Trophoblast cell (in vitro differentiated cells and primary cell): ENCODE results near the gene FHIT.

Source experiments
- DNase-seq, 2 donors: peaks; one replicate each; pipeline ENCODE4 v3.0.0-alpha.2; 2016
- H2AFZ ChIP-seq: 2 replicates; pipeline ENCODE4 v1.6.1; 2013; ENCODE audit warnings: low read length, moderate library complexity, mild to moderate bottlenecking; ENCODE audit not compliant: insufficient read depth, poor library complexity
- H2AK5ac ChIP-seq: 2 replicates; pipeline ENCODE4 v1.6.1; 2013; ENCODE audit warnings: mild to moderate bottlenecking, low read length
- H2BK120ac ChIP-seq: 2 replicates; pipeline ENCODE4 v1.6.1; 2013; ENCODE audit warnings: low read length, mild to moderate bottlenecking, moderate library complexity; ENCODE audit not compliant: insufficient read depth, poor library complexity
- H2BK12ac ChIP-seq: 2 replicates; pipeline ENCODE4 v1.6.1; 2013; ENCODE audit warnings: mild to moderate bottlenecking, low read length, moderate library complexity
- H2BK5ac ChIP-seq: 2 replicates; pipeline ENCODE4 v1.6.1; 2013; ENCODE audit warnings: low read length, low read depth, moderate library complexity, mild to moderate bottlenecking; ENCODE audit not compliant: poor library complexity
- H3K14ac ChIP-seq: 2 replicates; pipeline ENCODE4 v1.6.1; 2013; ENCODE audit warnings: mild to moderate bottlenecking, low read length
- H3K18ac ChIP-seq: 2 replicates; pipeline ENCODE4 v1.6.1; 2013; ENCODE audit warnings: mild to moderate bottlenecking, low read length
- H3K23ac ChIP-seq: 2 replicates; pipeline ENCODE4 v1.6.1; 2013; ENCODE audit warnings: low read length
- H3K27ac ChIP-seq: 2 replicates; pipeline ENCODE4 v1.5.1; 2013; ENCODE audit warnings: low read depth, mild to moderate bottlenecking, inconsistent platforms, low read length, moderate library complexity
- H3K27me3 ChIP-seq: 2 replicates; pipeline ENCODE4 v1.6.1; 2013; ENCODE audit warnings: inconsistent platforms, mild to moderate bottlenecking, low read length, moderate library complexity; ENCODE audit not compliant: insufficient read depth
- H3K36me3 ChIP-seq, 2 experiments: 1 replicate in 1 of 2; 2 replicates in 1 of 2; pipeline ENCODE4 v1.6.1; 2013; ENCODE audit warnings: low read length in 2 of 2, mild to moderate bottlenecking in 2 of 2, moderate library complexity in 1 of 2; ENCODE audit not compliant: insufficient read depth in 2 of 2, control insufficient read depth in 1 of 2
- H3K4ac ChIP-seq: 2 replicates; pipeline ENCODE4 v1.6.1; 2013; ENCODE audit warnings: low read depth, mild to moderate bottlenecking, low read length, moderate library complexity
- H3K4me1 ChIP-seq, 2 experiments: 1 replicate in 1 of 2; 2 replicates in 1 of 2; pipeline ENCODE4 v1.6.1; 2013; ENCODE audit warnings: low read length in 2 of 2, mild to moderate bottlenecking in 2 of 2, moderate library complexity in 1 of 2; ENCODE audit not compliant: insufficient read depth in 2 of 2, control insufficient read depth in 1 of 2
- H3K4me2 ChIP-seq: 2 replicates; pipeline ENCODE4 v1.6.1; 2013; ENCODE audit warnings: inconsistent platforms, mild to moderate bottlenecking, low read length, moderate library complexity
- H3K4me3 ChIP-seq: 2 replicates; pipeline ENCODE4 v1.5.1; 2013; ENCODE audit warnings: mild to moderate bottlenecking, low read depth, low read length, inconsistent platforms
- H3K79me1 ChIP-seq: one replicate; pipeline ENCODE4 v1.6.1; 2013; ENCODE audit warnings: low read length
- H3K79me2 ChIP-seq: 2 replicates; pipeline ENCODE4 v1.6.1; 2013; ENCODE audit warnings: low read length, mild to moderate bottlenecking; ENCODE audit not compliant: control insufficient read depth, insufficient read depth, poor library complexity
- H3K9ac ChIP-seq: 2 replicates; pipeline ENCODE4 v1.6.1; 2013; ENCODE audit warnings: mild to moderate bottlenecking, low read length
- H3K9me3 ChIP-seq: 2 replicates; pipeline ENCODE4 v1.6.1; 2013; ENCODE audit warnings: low read depth, mild to moderate bottlenecking, control low read depth, inconsistent platforms, low read length; ENCODE audit not compliant: insufficient read depth
- H4K12ac ChIP-seq: 2 replicates; pipeline ENCODE4 v1.6.1; 2013; ENCODE audit warnings: low read depth, mild to moderate bottlenecking, low read length, moderate library complexity
- H4K8ac ChIP-seq: 2 replicates; pipeline ENCODE4 v1.6.1; 2013; ENCODE audit warnings: low read depth, mild to moderate bottlenecking, low read length, moderate library complexity
- H4K91ac ChIP-seq: one replicate; pipeline ENCODE4 v1.6.1; 2013; ENCODE audit warnings: low read depth, mild to moderate bottlenecking, low read length, moderate library complexity
- WGBS: extraction: QIAGEN DNeasy Blood & Tissue Kit; methylation state at CpG from one replicate; pipeline ENCODE4 v1.1.7; 2013; ENCODE audit warnings: missing lambda C conversion rate; ENCODE audit not compliant: insufficient read length, insufficient coverage; ENCODE audit errors: extremely low coverage; 5-methylcytosine and 5-hydroxymethylcytosine counted together

Gene FHIT

DNA sequence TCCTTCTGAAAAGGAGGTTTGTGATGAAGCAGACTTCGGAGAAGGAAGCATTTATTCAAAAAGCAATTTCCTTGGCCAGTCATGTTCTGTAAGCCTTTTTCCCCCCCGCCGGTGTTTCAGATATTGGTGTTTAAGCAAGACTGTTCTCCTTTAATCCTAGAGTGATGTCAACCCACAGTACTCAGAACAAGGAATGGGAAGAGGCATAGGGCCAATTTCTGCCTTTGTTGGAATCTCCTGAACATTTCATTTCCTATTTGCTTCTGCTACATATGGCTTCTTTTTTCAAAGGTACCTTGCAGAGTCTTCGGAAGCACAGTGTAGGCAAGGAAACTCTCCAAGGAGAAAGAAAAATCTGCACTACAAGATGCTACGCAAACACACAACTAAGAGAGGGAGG, 1488.3 kb downstream of the FHIT start:
- H3K14ac ChIP-seq: no peak overlapping the region
- no peaks in the 10 kb centered on the region for H3K9me3 ChIP-seq
- H2BK120ac ChIP-seq: no peak overlapping the region
- H2AFZ ChIP-seq: no peak overlapping the region
- no peak overlapping the region for H3K4me2 ChIP-seq
- H2AK5ac ChIP-seq: no peak overlapping the region
- no peak overlapping the region for H2BK12ac ChIP-seq
- H4K8ac ChIP-seq: no peak overlapping the region
- H3K79me1 ChIP-seq: no peaks in the 10 kb centered on the region
- H3K4me1 ChIP-seq: no peaks in the 10 kb centered on the region
- H3K79me2 ChIP-seq: no peaks in the 10 kb centered on the region
- no peaks in the 10 kb centered on the region for H3K27me3 ChIP-seq
- no peak overlapping the region for H3K27ac ChIP-seq
- H3K9ac ChIP-seq: no peak overlapping the region
- no CpG with 5 or more reads among the region's 5 CpGs for WGBS
- no peak for DNase-seq
- H4K12ac ChIP-seq: no peak overlapping the region
- H3K18ac ChIP-seq: no peak overlapping the region
- no peak overlapping the region for H3K4me3 ChIP-seq
- no peak overlapping the region for H4K91ac ChIP-seq
- no peak overlapping the region for H3K4ac ChIP-seq
- no peak overlapping the region for H2BK5ac ChIP-seq
- no peaks in the 10 kb centered on the region for H3K36me3 ChIP-seq
- H3K23ac ChIP-seq: no peak overlapping the region

DNA sequence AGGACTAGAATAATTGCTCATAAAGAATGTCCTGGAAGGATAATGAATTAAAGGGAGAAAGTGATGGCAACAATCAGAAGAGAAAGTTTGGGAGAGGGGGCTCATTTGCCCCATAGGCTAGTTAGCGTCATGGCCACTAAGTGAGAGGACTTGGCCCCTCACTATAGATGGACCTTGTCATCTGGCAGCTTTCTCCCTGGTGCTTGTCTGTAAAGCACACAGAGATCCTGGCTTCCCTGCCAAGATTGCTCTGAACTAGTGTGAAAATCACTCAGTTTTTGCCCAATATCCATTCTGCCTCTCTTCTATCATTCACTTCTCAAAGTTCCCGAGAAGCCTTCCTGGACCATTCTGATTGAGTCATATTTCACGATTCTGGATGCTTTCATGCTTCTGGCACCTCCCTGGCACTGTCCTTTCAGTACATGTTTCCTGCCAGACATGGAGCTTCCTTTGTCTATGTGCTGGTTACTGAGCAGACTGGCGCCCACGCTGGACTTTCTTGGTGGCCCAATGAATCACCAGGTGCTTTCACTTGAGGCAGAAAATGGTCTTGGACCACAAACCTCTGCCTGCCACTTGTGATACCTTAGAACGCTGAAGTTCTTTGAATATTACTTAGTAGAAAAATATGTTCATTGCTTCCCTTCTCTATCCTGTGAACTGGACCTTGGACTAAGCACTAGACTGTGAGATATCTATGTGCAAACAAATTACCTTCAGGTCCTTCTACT, 1491.8 kb downstream of the FHIT start:
- H3K4ac ChIP-seq: no peak overlapping the region
- no peak overlapping the region for H3K27ac ChIP-seq
- no peak overlapping the region for H3K9ac ChIP-seq
- no peak overlapping the region for H3K18ac ChIP-seq
- WGBS: no CpG with 5 or more reads among the region's 6 CpGs
- no peak overlapping the region for H3K4me3 ChIP-seq
- no peak overlapping the region for H2BK12ac ChIP-seq
- no peak overlapping the region for H2BK120ac ChIP-seq
- H4K8ac ChIP-seq: no peak overlapping the region
- H2AK5ac ChIP-seq: no peak overlapping the region
- H2AFZ ChIP-seq: no peak overlapping the region
- no peaks in the 10 kb centered on the region for H3K4me1 ChIP-seq
- H3K23ac ChIP-seq: no peak overlapping the region
- H4K12ac ChIP-seq: no peak overlapping the region
- no peaks in the 10 kb centered on the region for H3K27me3 ChIP-seq
- no peaks in the 10 kb centered on the region for H3K36me3 ChIP-seq
- DNase-seq: no peak
- no peaks in the 10 kb centered on the region for H3K79me1 ChIP-seq
- H3K4me2 ChIP-seq: no peak overlapping the region
- H3K14ac ChIP-seq: no peak overlapping the region
- H2BK5ac ChIP-seq: no peak overlapping the region
- H3K9me3 ChIP-seq: no peaks in the 10 kb centered on the region
- no peak overlapping the region for H4K91ac ChIP-seq
- H3K79me2 ChIP-seq: no peaks in the 10 kb centered on the region

DNA sequence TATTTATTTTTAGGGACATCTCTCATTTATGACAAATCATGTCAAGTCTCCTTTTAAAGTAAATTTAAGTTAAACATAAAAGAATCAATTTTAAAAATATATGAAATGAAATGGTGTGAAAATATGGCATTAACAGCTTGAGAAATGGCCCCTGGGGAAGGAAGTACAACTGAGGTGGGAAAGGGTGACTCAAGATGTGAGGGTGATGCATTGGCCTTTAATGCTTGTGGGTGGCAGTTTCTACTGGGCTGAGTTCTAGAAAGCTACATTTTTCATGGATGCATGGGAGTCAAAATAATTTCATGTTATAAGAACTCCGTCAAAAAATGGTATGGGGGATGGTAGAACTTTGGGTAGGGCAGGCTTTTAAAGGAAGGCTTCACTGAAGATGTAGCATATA, 1492.6 kb downstream of the FHIT start:
- Histone ChIP-seq H2AK5ac (no peak overlapping the region), H3K79me2 (no peaks in the 10 kb centered on the region), H3K23ac (no peak overlapping the region), H3K18ac (no peak overlapping the region), H3K9me3 (no peaks in the 10 kb centered on the region), H4K12ac (no peak overlapping the region), H2BK12ac (no peak overlapping the region), H2AFZ (no peak overlapping the region), H3K27ac (no peak overlapping the region), H3K9ac (no peak overlapping the region), H3K79me1 (no peaks in the 10 kb centered on the region), H3K27me3 (no peaks in the 10 kb centered on the region), H4K91ac (no peak overlapping the region), H3K36me3 (no peaks in the 10 kb centered on the region), H4K8ac (no peak overlapping the region), H2BK5ac (no peak overlapping the region), H3K4me3 (no peak overlapping the region), H3K14ac (no peak overlapping the region), H3K4me2 (no peak overlapping the region), H2BK120ac (no peak overlapping the region), H3K4me1 (no peaks in the 10 kb centered on the region), H3K4ac (no peak overlapping the region)
- no CpG with 5 or more reads among the region's 1 CpG for WGBS
- DNase-seq: no peak

DNA sequence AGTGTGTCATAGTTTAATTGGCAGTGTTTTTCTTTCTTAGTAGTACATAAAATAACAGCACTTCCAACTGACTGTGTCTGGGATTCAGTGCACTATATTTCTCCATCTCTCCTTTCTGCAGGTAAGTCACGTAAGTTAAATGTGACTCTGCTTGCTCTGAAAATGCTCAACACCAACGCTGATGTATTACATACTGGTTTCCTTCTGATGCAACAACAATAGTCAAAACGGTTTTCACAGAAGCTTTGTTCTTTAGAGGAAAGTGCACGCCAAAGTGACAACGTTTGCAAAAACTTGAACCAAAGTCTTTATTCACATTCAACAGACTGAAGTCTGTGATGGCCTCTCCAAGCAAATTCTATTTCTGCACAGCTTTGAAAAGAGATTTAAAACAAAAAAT, 1494.3 kb downstream of the FHIT start:
- Histone ChIP-seq H4K91ac (no peak overlapping the region), H3K79me2 (no peaks in the 10 kb centered on the region), H3K4me1 (peaks cover 1 to 2% of the 10 kb centered on the region in 2 experiments), H3K23ac (no peak overlapping the region), H2BK12ac (no peak overlapping the region), H2AFZ (no peak overlapping the region), H3K4ac (no peak overlapping the region), H3K36me3 (no peaks in the 10 kb centered on the region), H3K27ac (no peak overlapping the region), H3K4me2 (no peak overlapping the region), H3K9ac (no peak overlapping the region), H3K4me3 (no peak overlapping the region), H4K12ac (no peak overlapping the region), H3K79me1 (no peaks in the 10 kb centered on the region), H2BK120ac (no peak overlapping the region), H3K18ac (no peak overlapping the region), H3K9me3 (no peaks in the 10 kb centered on the region), H2BK5ac (no peak overlapping the region), H3K27me3 (no peaks in the 10 kb centered on the region), H2AK5ac (no peak overlapping the region), H4K8ac (no peak overlapping the region), H3K14ac (no peak overlapping the region)
- no peak for DNase-seq
- no CpG with 5 or more reads among the region's 5 CpGs for WGBS
